Skin of body (tissue), 2 donors: ENCODE results near the gene VAT1. TPM values are rescaled to one million over a fixed set of nuclear protein-coding genes. Genes with fewer than 3 reads are reported as not detected.
A peak's percentile ranks its signal among the peaks of the same experiment; 100 is the strongest.
"Not testable (repeated sequence)": the region's sequence is repeated elsewhere in the genome, so short reads cannot be mapped to it uniquely, and the experiment has no call there.

Experiments used
- DNase-seq: peaks from one replicate; lab custom pipeline; 2025; lab: John Stamatoyannopoulos, UW
- total RNA-seq: library from RNA; depleted of rRNA; stranded (reverse); fragments of >200 nt; gene quantifications from one replicate; pipeline ENCODE4 v1.2.3, GENCODE V29; 2014

The VAT1 gene
- total RNA-seq = 43.9 TPM

DNA sequence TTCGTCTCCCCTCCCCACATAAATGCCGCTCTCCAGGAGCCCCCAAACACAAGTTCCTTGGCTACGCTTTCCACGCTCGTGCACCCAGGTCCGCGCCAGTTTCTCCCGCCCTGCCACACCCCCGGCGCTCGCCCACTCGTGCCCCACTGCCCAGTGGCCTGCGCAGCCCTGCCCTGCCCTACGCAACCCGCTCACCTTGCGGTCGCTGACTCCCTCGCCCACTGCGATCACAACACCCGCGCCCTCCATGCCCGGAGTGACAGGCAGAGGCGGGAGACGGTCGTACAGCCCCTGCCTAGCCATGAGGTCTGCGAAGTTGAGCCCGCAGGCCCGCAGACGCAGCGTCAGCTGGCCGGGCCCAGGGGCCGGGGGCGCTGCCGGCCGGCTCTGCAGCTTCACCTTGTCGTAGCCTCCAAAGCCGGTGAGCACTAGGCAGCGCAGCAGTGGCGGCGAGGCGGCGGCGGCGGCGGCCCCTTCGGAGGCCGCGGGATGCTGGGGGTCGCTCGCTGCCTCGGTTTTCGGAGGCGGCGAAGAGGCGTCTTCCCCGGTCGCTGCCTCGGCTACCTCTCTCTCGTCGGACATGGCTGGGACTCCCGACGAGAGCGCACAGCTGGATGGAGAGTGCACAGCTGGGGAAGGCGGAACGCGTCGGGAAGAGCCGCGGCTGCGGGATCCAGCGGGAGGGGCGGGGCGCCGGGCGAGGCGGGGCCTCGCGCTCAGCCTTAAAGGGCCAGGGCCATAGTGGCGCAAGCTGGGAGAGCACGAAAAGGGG lies at the start of gene VAT1:
TSS of gene VAT1 (minus strand) at position 645 of the 772 bp plus-strand sequence. CDS start at position 582, 63 bp downstream.
- DNase-seq = peak; percentile 56

DNA sequence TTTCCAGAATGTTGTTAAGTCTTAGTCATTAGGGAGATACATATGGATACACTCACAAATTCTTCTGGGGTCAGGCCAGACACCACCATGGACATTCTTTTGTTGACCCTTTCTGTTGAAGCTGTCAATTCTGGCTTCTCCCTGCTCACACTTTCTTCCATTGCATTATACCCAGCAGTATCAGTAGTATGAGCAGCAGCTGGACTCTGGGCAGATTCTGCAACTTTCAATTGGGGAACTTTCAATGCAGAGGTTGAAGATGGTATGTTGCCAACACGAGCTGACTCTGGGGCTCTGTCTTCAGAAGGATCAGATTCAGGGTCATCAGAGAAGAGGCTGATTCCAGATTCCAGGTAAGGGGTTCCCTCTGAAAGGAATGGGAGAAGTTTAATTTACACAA lies 48.7 kb upstream of the VAT1 start:
- DNase-seq = no peak

- DNase-seq = no peak
Measured at GRCh38 chr17:43070257-43070656, 48.1 kb upstream of the VAT1 start.

- DNase-seq = no peak
Measured at GRCh38 chr17:43069368-43069898, 47.2 kb upstream of the VAT1 start.

DNA sequence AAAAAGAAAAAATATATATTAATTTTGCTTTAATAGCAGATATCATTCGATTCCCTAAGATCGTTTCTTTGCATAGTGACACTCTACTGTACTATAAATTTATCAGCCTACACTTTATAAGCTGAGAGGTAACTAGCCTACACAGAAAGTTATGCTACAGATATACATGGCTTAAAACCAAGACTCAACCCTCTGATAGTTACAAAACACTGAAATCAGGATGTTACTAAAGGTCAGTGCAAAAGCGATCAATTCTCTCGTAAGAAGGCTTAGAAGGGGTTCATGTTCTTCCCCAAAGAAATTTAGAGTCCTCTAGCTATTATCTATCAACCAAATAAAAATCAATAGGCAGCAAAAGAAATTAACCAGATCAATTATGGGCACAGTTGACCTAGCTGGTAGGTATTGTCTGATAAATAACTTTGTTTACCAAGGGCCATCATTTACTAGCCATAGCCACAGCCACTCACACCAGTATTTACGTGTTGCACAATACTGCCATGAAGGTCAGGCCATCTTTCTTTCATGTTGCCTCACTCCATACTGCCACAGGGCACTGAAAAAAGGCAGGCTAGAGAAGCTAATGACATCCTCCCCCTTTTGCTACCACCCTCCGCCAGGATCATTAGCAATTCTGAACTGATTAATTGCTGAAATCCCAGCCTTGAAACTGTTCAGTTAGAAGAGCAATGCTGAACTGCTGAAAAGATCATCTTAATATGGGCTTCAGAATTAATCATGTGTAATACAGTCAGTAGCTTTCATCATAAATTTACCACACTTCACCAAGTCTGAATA lies 46.6 kb upstream of the VAT1 start:
- DNase-seq = no peak

DNA sequence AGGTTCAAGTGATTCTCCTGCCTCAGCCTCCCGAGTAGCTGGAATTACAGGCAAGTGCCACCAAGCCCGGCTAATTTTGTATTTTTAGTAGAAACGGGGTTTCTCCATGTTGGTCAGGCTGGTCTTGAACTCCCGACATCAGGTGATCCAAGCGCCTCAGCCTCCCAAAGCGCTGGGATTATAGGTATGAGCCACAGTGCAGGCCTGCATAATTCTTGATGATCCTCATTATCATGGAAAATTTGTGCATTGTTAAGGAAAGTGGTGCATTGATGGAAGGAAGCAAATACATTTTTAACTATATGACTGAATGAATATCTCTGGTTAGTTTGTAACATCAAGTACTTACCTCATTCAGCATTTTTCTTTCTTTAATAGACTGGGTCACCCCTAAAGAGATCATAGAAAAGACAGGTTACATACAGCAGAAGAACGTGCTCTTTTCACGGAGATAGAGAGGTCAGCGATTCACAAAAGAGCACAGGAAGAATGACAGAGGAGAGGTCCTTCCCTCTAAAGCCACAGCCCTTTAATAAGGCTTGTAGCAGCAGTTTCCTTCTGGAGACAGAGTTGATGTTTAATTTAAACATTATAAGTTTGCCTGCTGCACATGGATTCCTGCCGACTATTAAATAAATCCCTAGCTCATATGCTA lies 40.9 kb upstream of the VAT1 start:
- no peak for DNase-seq

DNA sequence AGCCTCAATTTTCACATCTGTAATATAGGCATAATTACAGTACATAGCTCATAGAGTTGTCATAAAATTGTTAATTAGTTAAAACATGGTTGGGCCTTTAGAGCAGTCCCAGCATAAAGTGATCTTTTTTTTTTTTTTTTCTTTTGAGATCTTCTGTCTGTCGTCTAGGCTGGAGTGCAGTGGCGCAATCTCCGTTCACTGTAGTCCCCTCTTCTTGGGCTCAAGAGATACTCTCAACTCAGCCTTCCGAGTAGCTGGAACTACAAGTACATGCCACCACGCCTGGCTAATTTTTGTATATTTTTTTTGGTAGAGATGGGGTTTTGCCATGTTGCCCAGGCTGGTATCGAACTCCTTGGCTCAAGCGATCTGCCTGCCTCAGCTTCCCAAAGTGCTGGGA lies 33.9 kb upstream of the VAT1 start:
- no peak for DNase-seq

GRCh38 chr17:43053008-43053407 lies 30.8 kb upstream of the VAT1 start:
- DNase-seq = not testable (repeated sequence)

GRCh38 chr17:43051969-43052368 lies 29.8 kb upstream of the VAT1 start:
- DNase-seq = no peak

GRCh38 chr17:43044024-43044423 lies 21.8 kb upstream of the VAT1 start:
- no peak for DNase-seq

GRCh38 chr17:43043307-43043706 lies 21.1 kb upstream of the VAT1 start:
- DNase-seq = no peak

- DNase-seq = no peak
Measured at GRCh38 chr17:43042025-43042628, 19.9 kb upstream of the VAT1 start.

- DNase-seq = no peak
Measured at GRCh38 chr17:43040655-43041054, 18.5 kb upstream of the VAT1 start.

- DNase-seq = no peak
Measured at GRCh38 chr17:43039646-43040045, 17.5 kb upstream of the VAT1 start.

- no peak for DNase-seq
Measured at GRCh38 chr17:43034894-43035293, 12.7 kb upstream of the VAT1 start.

DNA sequence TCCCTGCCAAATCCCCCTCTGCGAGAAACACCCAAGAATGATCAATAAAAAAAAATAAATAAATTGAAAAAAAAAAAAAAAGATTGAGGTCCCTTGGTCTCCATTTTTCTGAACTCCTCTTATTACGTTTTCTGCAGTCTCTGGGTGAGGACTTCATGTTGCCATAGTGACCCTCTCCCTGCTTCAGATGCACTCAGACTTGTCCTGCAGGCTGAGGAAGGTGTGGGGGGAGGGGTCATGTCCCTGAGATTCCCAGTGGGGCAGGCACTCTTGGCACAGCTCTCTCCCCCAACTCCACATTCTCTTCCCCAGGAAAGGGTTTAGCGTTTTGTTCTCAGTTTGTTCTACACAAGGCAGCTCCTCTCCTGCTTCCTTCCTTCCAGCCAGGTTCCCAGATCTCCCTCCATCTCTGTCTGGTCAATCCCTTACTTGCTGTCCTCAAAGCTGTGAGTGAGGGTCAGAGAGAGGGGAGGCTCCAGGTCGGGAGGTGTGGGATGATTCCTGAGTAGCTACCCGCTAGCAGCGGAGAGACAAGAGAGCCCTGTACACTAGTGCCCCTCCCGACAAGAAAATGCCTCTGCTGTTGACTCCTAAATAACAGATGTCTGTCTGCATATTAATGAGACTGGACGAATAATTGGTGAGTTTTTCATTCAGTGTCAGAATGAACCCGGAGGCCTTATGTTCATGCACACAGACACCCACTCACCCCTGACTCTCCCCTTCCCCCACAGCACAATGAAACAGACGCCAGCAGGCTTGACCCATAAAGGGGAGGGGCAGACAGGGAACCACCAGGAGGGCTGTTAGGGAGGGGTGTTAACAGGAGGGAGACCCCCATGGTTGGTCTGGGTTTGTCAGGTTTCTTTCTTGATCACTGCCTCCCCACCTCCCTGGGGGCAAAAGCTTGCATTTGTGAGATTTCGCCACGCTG lies 12.0 kb upstream of the VAT1 start:
- no peak for DNase-seq

- DNase-seq = no peak
Measured at GRCh38 chr17:43031666-43032065, 9.5 kb upstream of the VAT1 start.

DNA sequence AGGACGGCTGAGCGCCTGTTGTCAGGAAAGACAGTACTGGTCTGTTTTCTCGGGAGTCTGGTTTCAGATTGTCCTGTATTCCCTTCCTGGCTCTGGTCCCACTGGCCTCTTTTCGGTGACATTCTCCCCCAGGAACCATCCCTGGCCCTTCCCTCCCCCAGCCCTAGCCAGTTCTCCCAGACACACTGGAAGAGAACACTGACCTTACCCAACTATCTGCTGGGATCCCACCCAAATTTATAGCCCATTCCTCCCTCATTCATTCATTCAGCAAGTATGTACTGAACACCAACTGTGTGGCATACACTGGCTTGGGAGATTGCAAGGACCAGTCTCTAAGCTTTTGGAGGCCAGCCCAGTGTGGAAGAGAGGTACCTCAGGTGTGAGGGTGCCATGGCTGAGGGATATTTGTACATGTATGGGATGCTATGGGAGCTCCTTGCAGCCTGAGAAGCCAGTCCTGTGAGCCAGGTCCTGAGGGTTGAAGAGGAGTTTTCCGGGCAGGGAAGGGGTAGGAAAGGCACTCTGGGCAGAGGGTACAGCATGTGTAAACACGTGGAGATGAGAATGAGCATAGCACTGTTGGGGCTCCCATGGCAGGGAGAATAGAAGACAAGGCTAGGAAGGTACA lies 8.1 kb upstream of the VAT1 start:
- DNase-seq = no peak

DNA sequence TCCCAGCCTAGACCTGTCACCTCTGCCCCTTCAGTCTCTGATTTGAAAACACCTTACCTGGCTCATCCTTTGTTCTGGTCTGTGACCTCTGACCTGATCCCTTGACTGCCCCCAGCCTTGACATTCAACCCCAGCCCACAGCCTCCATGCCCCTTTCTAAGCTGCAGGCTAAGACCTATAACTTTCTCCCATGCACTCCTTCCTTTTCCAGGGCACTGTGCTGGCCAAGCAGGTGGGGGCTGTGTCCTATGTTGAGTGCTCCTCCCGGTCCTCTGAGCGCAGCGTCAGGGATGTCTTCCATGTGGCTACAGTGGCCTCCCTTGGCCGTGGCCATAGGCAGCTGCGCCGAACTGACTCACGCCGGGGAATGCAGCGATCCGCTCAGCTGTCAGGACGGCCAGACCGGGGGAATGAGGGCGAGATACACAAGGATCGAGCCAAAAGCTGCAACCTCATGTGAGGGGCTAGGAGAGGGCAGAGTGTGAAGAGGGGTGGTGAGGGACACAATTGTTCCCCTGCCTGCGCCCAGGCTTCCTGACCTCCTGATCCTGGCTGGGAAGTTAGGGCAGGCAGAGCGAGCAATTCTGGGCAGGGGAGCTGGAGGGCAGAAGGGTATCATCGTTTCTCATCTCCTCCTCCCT lies 6.2 kb upstream of the VAT1 start:
- DNase-seq = no peak
